CD4-positive, alpha-beta T cell treated with Interleukin-17A for 4 hours (primary cell): ENCODE data around the gene ATXN3L.
A peak's percentile ranks its signal among the peaks of the same experiment; 100 is the strongest.

Experiments used
- DNase-seq: peaks from one replicate; pipeline ENCODE4 v3.0.0-alpha.2; 2020; ENCODE audit warnings: mixed read lengths

ATXN3L gene

DNA sequence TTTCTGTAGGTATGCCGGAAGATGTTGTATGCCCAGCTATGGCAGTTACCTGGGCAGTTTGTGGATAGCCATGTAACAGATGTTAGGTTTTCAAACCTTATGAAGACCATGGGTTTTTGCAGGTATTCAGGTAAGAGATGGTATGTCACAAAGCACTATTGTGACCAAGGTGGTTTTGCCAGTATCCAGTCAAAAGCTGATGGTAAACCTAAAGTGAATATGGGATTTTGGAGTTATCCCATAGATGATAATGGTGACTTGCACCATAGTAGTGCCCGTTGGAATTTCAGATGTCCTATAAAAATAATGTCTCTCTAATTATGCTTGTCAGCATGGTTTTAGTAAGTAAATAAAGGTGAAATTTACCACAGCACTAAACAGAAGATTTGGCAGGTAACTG, at the start of gene ATXN3L:
Gene ATXN3L (minus strand): TSS at position 101 of the 400 bp plus-strand sequence. CDS start 119 bp downstream, outside the sequence.
- DNase-seq, result no peak

GRCh38 chrX:13369256-13370030, 49.6 kb upstream of the ATXN3L start:
- no peak for DNase-seq

DNA sequence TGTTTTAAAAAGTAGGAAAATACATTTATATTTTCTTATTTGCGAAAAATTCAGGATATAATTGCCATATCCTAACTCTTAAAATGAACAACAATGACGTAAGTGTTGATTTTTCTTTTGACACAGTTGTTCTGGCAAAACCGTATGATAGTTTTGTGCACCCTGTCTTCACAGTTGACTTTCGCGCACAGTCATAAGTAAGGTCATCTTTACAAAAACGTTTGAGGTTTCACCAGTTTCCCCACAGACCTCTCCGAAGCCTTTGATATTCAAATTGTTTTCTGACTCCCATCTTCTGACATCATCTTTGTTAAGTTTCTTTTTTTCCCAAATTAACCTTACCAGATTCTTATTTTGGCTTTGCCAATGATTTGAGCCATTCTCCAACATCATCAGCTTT, 48.1 kb upstream of the ATXN3L start:
- DNase-seq, result no peak

- no peak for DNase-seq
These were observed 46.8 kb upstream of the ATXN3L start for GRCh38 chrX:13366698-13367097.

- DNase-seq, result no peak
These were observed 45.3 kb upstream of the ATXN3L start for GRCh38 chrX:13365161-13365560.

GRCh38 chrX:13364230-13364857, 44.5 kb upstream of the ATXN3L start:
- DNase-seq, result no peak

DNA sequence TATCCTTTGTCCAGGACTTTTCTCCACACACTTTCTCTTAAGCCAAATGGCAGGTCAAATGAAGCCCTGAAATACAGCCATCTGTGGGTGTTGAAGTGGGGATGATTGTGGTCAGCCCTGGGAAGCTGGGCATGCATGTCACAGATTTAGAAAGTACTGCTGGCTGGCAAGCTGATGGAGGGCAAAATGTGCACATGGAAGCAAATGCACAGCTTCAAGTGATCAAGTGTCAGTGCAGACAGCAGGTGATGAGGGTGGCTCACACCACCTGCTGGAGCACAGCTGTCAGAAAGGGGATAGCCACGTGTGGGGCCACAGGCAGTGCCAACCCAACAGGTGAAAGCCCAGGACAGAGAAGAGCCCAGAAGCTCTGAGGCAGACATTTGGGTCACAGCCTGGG, 40.3 kb upstream of the ATXN3L start:
- peak; percentile 14 for DNase-seq

GRCh38 chrX:13357925-13358324, 38.1 kb upstream of the ATXN3L start:
- no peak for DNase-seq

DNA sequence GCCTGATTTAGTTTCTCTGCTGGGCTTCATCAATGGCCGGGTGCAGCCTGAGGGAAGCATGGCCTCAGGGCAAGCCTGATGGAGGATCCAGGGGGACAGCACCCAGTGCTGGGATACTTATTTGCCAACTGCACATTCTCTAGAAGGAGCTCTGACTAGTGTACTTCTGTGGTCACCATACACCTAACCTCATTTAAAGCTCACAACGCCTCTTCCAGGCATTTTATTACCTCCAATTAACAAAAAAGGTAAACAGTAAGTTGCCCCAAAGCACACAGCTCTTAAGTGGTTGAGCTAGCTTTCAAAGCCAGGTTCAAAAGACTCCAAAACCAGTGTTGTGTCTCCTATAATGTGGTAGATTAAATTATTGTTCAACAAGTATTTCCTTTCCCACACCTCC, 26.8 kb upstream of the ATXN3L start:
- no peak for DNase-seq

GRCh38 chrX:13345438-13345837, 25.6 kb upstream of the ATXN3L start:
- no peak for DNase-seq

DNA sequence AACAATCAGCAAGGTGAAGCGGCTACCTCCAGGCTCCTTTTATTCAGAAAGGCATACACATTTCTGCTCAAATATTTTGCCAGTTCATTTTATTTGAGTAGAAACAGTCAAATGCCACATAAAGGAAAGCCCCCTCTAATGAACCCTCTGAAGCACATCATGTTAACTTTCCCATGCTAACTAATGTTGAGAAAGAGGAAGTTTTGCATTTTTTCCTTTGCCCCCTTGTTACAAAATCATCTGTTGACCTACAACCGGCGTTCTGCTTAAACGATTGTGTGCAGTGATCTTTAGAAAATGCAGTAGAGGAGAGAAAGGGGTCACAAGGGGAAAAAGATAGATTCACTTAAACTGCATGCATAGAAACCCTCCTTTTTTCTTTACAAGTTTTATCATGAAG, 25.2 kb upstream of the ATXN3L start:
- DNase-seq, result no peak

GRCh38 chrX:13341491-13342101, 21.7 kb upstream of the ATXN3L start:
- DNase-seq, result no peak

- DNase-seq, result no peak
These were observed 20.4 kb upstream of the ATXN3L start for GRCh38 chrX:13340182-13340791.

DNA sequence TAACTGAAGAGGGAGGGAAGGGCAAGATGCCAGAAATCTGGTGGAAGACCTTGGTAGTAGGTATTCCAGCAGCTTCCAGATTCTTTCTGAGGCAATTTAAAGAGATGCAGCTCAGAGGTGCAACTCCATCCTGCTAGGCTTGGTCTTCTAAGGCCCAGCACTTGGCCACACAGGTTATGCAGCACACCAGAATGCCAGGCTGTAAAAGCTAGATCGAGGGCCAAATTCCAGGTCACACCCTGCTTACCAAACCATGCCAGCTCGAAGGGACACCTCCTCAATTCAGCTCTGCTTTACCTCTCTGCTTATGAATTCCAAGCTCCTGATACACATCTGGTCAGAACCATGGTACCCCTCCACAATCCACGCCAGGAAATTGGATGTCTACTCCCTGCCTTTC, 19.8 kb upstream of the ATXN3L start:
- DNase-seq, result no peak

DNA sequence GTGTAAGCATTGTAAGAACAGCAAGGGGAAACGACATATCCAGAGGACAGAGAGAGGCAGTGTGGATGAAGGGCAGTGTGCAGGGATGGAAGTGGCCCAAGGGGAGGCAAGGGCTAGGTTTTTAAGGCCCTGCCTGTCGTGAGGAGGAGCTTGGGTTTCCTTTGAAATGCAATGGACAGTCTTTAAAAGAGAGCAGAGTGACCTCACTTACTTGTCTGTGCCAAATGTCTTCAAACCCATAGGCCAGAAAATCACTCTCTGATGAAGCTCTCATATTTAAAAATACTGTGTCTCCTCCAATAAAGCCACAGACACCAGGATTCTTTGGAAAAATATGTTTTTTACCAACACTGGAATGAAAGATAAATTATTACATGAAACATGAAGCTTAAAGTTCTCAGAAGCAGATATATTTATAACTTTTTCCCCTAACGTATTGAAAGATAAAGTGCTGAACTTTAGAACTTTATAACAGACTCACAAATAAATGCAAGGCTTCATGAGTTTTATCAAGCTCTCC, 19.2 kb upstream of the ATXN3L start:
- DNase-seq, result no peak

DNA sequence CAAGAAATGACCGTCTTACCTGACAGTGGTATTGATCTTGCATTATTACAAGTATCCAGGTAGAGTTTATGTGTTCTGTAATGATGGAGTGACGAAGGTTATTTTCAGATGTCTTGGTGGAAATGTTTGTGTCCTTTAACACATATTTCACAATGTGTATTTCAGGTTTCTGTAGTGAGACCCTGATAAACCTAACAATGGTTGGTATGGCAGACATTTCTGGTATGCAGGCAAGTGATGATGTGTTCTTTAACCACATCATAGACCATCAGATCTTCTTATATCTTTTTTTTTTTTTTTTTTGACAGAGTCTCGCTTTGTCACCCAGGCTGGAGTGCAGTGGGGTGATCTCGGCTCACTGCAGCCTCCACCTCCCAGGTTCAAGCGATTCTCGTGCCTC, 14.6 kb upstream of the ATXN3L start:
- DNase-seq, result no peak

DNA sequence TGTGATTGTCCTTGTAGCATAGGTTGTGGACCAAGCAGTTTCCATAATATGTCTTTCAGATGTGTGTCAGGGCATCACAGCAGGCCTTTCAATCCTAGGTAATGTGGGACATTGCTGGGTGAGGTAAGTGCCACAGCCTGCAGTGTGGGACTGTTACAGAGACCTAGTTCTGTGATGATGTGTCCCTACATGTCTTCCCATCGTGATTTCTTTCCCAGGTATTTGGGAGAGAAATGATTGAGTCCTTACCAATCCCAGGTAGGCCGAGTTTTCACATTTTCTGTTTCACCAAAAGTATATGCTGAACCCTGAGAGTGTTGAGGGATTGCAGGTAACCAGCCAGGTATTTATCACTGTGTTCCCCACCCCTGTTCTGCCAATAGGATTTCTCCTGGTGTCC, 10.6 kb upstream of the ATXN3L start:
- no peak for DNase-seq

- DNase-seq, result no peak
These were observed 7.8 kb upstream of the ATXN3L start for GRCh38 chrX:13327666-13328065.

DNA sequence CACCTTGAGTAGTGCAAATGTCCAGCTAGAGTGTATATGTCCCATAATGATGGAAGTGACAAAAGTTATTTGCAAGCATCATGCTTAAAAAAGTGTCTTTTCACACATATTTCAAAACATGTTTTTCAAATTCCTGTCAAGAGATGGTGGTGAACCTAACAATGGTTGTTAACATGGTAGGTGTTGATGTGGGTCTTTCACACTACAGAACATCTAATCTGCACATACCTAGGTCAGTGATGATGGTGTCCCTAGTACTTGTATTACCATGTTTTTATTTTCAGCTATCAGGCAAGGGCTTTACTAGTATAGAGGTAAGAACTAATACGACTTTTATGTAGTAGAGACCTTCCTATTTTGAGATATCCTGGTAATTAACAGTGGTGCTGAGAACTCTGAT, 3.4 kb upstream of the ATXN3L start:
- no peak for DNase-seq

DNA sequence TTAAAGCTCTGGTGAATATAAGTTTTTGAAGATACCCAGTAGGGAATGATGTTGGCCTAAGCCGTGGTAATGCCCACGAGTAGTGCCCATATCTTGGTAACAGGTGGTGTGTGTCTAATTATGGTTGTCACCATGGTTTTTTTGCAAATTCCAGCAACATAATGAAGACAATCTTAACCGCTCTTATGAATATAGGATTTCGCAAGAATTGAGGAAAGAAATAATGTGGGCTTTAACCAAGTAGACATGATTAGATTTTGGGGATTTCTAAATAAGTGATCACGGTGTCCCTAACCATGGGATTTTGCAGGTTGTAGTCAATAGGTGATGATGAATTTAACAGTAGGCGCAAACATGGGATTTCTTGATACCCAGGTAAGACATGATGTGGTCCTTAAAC, 2.5 kb downstream of the ATXN3L start:
- DNase-seq, result no peak

DNA sequence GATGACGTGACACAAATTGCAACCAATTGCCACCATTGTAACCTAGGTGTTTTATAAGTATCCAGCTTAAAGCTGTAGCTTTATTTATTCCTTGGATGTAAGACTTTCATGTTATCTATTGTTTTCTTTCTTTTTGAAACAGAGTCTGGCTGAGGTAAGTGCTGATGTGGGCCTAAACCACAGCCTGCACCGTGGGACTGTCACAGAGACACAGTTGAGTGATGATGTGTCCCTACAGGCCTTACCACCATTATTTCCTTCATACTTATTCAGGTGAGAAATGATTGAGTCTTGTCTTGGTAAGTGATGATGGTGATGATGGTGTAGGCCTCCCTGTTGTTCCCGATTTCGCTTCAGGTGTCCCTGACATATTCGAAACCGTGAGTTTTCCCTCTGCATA, 8.3 kb downstream of the ATXN3L start:
- no peak for DNase-seq

- DNase-seq, result no peak
These were observed 10.2 kb downstream of the ATXN3L start for GRCh38 chrX:13309631-13310030.

DNA sequence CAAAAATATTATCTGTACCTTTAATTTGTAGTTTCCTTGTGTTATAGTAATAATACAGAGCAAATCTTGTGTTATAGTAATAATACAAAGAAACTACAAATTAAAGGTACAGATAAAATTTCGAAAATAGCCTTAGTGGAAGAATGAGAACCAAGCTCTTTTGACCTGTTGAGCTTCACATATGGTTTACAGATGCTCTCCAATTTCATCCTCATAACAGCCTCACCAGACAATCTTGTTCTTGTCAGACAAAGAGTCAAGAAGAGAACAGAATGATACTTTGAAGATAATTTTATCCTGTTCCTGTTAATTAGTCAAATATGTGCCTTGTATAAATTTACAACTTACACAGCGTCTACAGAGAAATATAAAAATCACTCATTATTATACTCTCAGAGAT, 12.8 kb downstream of the ATXN3L start:
- no peak for DNase-seq

- no peak for DNase-seq
These were observed 14.7 kb downstream of the ATXN3L start for GRCh38 chrX:13305108-13305507.
